ENCODE results near the gene RASGRP2.

RASGRP2 gene

DNA sequence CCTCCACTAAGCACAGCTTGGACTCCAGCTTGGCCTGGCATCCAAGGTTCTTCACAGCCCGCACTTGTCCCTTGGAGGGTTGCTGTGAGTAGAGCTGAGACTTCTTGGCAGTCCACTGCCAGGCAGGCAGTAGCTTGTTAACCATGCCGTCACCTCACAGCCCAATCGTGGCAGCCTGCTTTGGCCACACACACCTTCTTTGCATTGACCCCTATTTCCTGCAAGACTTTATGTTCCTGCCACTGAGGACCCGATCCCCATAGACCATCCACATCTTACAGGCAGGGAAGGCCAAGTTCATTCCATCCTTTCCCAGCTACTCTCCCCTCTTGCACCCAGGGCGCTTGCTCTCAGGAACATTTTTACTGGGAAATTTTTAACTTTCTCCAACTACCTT, 18.3 kb upstream of the RASGRP2 start:
- no peak overlapping the region for H4K8ac ChIP-seq (ENCODE audit: low read depth, low read length)
- H3K23ac ChIP-seq (ENCODE audit: low read length), result no peak overlapping the region
- H3K9ac ChIP-seq (ENCODE audit: low read length), result no peak overlapping the region
- no peak overlapping the region for H2BK120ac ChIP-seq (ENCODE audit: insufficient read depth, low read length, poor library complexity)
- no CpG with 5 or more reads among the region's 5 CpGs for WGBS (ENCODE audit: extremely low coverage, insufficient coverage, insufficient read length)
- no peak overlapping the region for H2AK5ac ChIP-seq (ENCODE audit: low read length)
- H3K4me2 ChIP-seq (ENCODE audit: low read length), result no peak overlapping the region
- H2AFZ ChIP-seq (ENCODE audit: insufficient read depth, low read length, poor library complexity), result no peak overlapping the region
- H3K27me3 ChIP-seq (ENCODE audit: insufficient read depth, low read length), result no peaks in the 10 kb centered on the region
- no peak overlapping the region for H2BK5ac ChIP-seq (ENCODE audit: low read depth, low read length, poor library complexity)
- H3K18ac ChIP-seq (ENCODE audit: low read length), result no peak overlapping the region
- no peaks in the 10 kb centered on the region for H3K9me3 ChIP-seq (ENCODE audit: insufficient read depth, low read depth, low read length)
- H3K79me2 ChIP-seq (ENCODE audit: control insufficient read depth, insufficient read depth, low read length, poor library complexity), result no peaks in the 10 kb centered on the region
- H3K14ac ChIP-seq (ENCODE audit: low read length), result no peak overlapping the region
- H4K91ac ChIP-seq (ENCODE audit: low read depth, low read length), result no peak overlapping the region
- no peak for DNase-seq
- H3K27ac ChIP-seq (ENCODE audit: low read depth, low read length), result no peak overlapping the region
- H3K4me3 ChIP-seq (ENCODE audit: low read depth, low read length), result no peak overlapping the region
- peaks cover 47 to 52% of the 10 kb centered on the region in 2 experiments for H3K36me3 ChIP-seq (ENCODE audit: control insufficient read depth in 1 of 2, insufficient read depth in 2 of 2, low read length in 2 of 2)
- no peak overlapping the region for H2BK12ac ChIP-seq (ENCODE audit: low read length)
- H3K79me1 ChIP-seq (ENCODE audit: low read length), result no peaks in the 10 kb centered on the region
- peak overlapping the region; percentile 45 for H4K12ac ChIP-seq (ENCODE audit: low read depth, low read length)
- no peak overlapping the region for H3K4ac ChIP-seq (ENCODE audit: low read depth, low read length)
- H3K4me1 ChIP-seq (ENCODE audit: control insufficient read depth in 1 of 2, insufficient read depth in 2 of 2, low read length in 2 of 2), result peaks cover 12 to 15% of the 10 kb centered on the region in 2 experiments

DNA sequence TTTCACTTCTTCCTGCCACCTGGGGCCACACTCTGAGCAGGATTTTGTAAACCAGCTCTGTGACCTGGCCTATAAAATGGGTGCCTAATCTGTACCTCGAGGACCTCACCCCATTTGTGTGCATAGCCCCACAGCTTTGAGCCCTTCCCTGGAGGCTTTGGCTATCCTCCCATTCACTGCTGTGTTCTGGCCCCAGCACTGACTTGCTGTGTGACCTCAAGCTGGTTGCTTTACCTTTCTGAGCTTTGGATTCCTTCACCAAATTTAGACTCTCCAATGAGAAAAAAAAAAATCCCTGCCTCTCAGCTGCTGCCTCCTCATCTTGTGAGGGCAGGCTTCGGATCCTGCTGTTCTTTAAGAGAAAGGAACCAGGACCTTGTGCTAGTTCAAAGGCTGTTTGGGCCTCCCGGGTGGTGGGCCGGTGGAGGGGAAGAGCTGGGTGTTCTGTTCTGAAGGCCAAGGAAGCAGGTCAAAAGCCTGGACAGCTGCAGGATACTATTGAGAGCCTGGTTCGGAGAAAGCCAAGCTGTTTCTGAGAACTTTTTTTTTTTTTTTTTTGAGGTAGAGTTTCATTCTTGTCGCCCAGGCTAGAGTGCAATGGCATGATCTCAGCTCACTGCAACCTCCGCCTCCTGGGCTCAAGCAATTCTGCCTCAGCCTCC, 16.9 kb upstream of the RASGRP2 start:
- WGBS (ENCODE audit: extremely low coverage, insufficient coverage, insufficient read length), result no CpG with 5 or more reads among the region's 7 CpGs
- Histone ChIP-seq H4K12ac (ENCODE audit: low read depth, low read length) (no peak overlapping the region), H3K79me1 (ENCODE audit: low read length) (no peaks in the 10 kb centered on the region), H2AFZ (ENCODE audit: insufficient read depth, low read length, poor library complexity) (no peak overlapping the region), H4K91ac (ENCODE audit: low read depth, low read length) (no peak overlapping the region), H2AK5ac (ENCODE audit: low read length) (no peak overlapping the region), H3K4ac (ENCODE audit: low read depth, low read length) (no peak overlapping the region), H3K27me3 (ENCODE audit: insufficient read depth, low read length) (no peaks in the 10 kb centered on the region), H3K4me2 (ENCODE audit: low read length) (no peak overlapping the region), H2BK12ac (ENCODE audit: low read length) (no peak overlapping the region), H4K8ac (ENCODE audit: low read depth, low read length) (no peak overlapping the region), H3K79me2 (ENCODE audit: control insufficient read depth, insufficient read depth, low read length, poor library complexity) (no peaks in the 10 kb centered on the region), H3K9me3 (ENCODE audit: insufficient read depth, low read depth, low read length) (no peaks in the 10 kb centered on the region), H3K27ac (ENCODE audit: low read depth, low read length) (no peak overlapping the region), H3K36me3 (ENCODE audit: control insufficient read depth in 1 of 2, insufficient read depth in 2 of 2, low read length in 2 of 2) (peaks cover 34 to 38% of the 10 kb centered on the region in 2 experiments), H3K14ac (ENCODE audit: low read length) (no peak overlapping the region), H3K4me1 (ENCODE audit: control insufficient read depth in 1 of 2, insufficient read depth in 2 of 2, low read length in 2 of 2) (peaks cover 12 to 15% of the 10 kb centered on the region in 2 experiments), H2BK5ac (ENCODE audit: low read depth, low read length, poor library complexity) (no peak overlapping the region), H3K9ac (ENCODE audit: low read length) (no peak overlapping the region), H2BK120ac (ENCODE audit: insufficient read depth, low read length, poor library complexity) (no peak overlapping the region), H3K23ac (ENCODE audit: low read length) (no peak overlapping the region), H3K4me3 (ENCODE audit: low read depth, low read length) (no peak overlapping the region), H3K18ac (ENCODE audit: low read length) (no peak overlapping the region)
- DNase-seq, result no peak

DNA sequence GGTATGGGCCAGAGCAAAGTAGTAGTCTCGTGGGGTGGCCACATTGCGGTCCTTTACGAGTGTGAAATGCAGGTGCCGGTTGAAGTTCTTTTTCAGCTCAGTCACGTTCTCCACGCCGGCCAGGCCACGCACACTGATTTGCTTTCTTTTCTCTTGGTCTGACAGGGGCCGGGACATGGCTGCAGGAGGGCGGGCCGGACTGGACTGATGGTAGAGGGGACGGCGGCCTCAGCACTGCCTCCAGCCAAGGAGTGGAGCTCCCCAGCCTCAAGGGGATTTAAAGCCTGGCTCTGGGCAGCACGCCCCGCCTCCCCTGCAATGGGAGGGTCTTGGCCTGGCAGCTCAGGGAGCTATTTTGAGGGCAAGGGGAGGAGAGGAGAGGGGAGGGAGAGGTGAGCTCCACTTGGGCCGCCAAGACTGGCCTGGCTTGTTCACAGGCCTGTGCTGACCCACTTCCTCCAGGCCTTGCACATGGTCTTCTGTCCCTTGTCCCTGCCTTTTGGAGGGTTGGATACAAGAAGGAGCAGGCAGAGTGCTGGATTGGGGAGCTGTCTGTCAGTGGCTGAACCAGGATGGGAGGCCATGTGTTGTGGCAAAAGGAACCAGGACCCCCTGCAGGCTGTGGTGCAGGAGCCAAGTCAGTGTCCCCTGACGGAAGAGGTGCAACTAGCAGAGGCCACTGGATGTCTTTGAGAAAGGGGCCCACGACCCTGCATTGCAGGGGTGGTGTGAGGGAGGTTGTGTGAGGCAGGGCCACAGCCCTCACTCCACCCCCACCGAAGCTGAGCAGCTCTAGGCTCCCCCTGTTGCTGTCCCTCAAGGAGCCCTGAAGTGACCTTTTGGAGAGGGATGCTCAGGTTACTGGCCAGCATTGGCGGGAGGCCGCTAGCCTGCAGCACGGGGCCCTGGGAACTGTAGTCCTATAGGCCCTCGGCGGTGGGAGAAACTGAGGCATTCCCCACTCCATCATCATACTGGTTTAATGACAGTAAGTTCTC, 16.1 kb upstream of the RASGRP2 start, which contains the start of gene PYGM:
Gene PYGM, minus strand, starts transcription at position 253 of the 998 bp plus-strand sequence. Its CDS starts 76 bp downstream, at position 177.
- H3K4me1 ChIP-seq (ENCODE audit: control insufficient read depth in 1 of 2, insufficient read depth in 2 of 2, low read length in 2 of 2), result peaks cover 12 to 15% of the 10 kb centered on the region in 2 experiments
- H3K18ac ChIP-seq (ENCODE audit: low read length), result peak within 1 kb of the TSS; percentile 10
- no peaks in the 10 kb centered on the region for H3K79me2 ChIP-seq (ENCODE audit: control insufficient read depth, insufficient read depth, low read length, poor library complexity)
- peak within 1 kb of the TSS; percentile 4 for H2AFZ ChIP-seq (ENCODE audit: insufficient read depth, low read length, poor library complexity)
- no peak within 1 kb of the TSS for H3K9ac ChIP-seq (ENCODE audit: low read length)
- DNase-seq, result no peak
- no peaks in the 10 kb centered on the region for H3K27me3 ChIP-seq (ENCODE audit: insufficient read depth, low read length)
- WGBS (ENCODE audit: extremely low coverage, insufficient coverage, insufficient read length), result no CpG with 5 or more reads among the region's 24 CpGs
- H2BK12ac ChIP-seq (ENCODE audit: low read length), result no peak within 1 kb of the TSS
- H2BK5ac ChIP-seq (ENCODE audit: low read depth, low read length, poor library complexity), result no peak within 1 kb of the TSS
- no peak within 1 kb of the TSS for H2AK5ac ChIP-seq (ENCODE audit: low read length)
- H3K9me3 ChIP-seq (ENCODE audit: insufficient read depth, low read depth, low read length), result no peaks in the 10 kb centered on the region
- no peak within 1 kb of the TSS for H3K4me2 ChIP-seq (ENCODE audit: low read length)
- no peaks in the 10 kb centered on the region for H3K79me1 ChIP-seq (ENCODE audit: low read length)
- no peak within 1 kb of the TSS for H3K27ac ChIP-seq (ENCODE audit: low read depth, low read length)
- no peak within 1 kb of the TSS for H3K4me3 ChIP-seq (ENCODE audit: low read depth, low read length)
- H4K91ac ChIP-seq (ENCODE audit: low read depth, low read length), result no peak within 1 kb of the TSS
- H4K12ac ChIP-seq (ENCODE audit: low read depth, low read length), result no peak within 1 kb of the TSS
- peaks cover 25 to 29% of the 10 kb centered on the region in 2 experiments for H3K36me3 ChIP-seq (ENCODE audit: control insufficient read depth in 1 of 2, insufficient read depth in 2 of 2, low read length in 2 of 2)
- H2BK120ac ChIP-seq (ENCODE audit: insufficient read depth, low read length, poor library complexity), result no peak within 1 kb of the TSS
- no peak within 1 kb of the TSS for H3K23ac ChIP-seq (ENCODE audit: low read length)
- H3K14ac ChIP-seq (ENCODE audit: low read length), result no peak within 1 kb of the TSS
- no peak within 1 kb of the TSS for H3K4ac ChIP-seq (ENCODE audit: low read depth, low read length)
- no peak within 1 kb of the TSS for H4K8ac ChIP-seq (ENCODE audit: low read depth, low read length)

DNA sequence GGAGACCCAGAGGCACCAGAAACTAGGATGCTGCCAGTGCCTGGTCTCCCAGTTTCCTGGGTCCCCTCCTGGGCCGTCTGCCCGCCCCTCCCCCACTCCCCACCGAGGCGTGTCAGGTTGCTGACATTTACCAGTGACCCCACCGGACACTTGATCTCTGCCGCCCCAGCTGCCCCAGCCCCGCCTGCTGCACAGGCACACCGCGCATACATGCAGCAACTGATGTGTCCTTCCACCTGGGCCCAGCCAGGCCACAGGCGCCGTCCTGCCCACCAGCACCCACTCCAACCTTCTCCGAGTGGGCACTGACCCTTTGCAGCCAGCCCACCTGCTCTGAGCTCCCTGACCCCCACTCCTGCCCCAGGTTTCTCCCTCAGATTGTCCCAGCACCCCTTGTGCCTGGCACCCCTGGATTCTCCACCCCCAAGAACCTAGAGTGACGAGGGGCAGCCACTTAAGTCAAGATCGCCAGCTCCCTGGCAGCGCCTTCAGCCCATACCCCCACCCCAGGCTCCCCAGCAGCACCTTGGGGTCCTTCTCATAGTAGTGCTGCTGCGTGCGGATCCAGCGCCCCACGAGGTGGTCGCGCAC, 15.3 kb upstream of the RASGRP2 start:
- no peak overlapping the region for H4K8ac ChIP-seq (ENCODE audit: low read depth, low read length)
- H2BK5ac ChIP-seq (ENCODE audit: low read depth, low read length, poor library complexity), result no peak overlapping the region
- no peak overlapping the region for H2BK120ac ChIP-seq (ENCODE audit: insufficient read depth, low read length, poor library complexity)
- peak overlapping the region; percentile 4 for H2AFZ ChIP-seq (ENCODE audit: insufficient read depth, low read length, poor library complexity)
- DNase-seq, result no peak
- H3K4me1 ChIP-seq (ENCODE audit: control insufficient read depth in 1 of 2, insufficient read depth in 2 of 2, low read length in 2 of 2), result peaks cover 12 to 15% of the 10 kb centered on the region in 2 experiments
- H2BK12ac ChIP-seq (ENCODE audit: low read length), result no peak overlapping the region
- no peaks in the 10 kb centered on the region for H3K27me3 ChIP-seq (ENCODE audit: insufficient read depth, low read length)
- H4K12ac ChIP-seq (ENCODE audit: low read depth, low read length), result no peak overlapping the region
- H3K36me3 ChIP-seq (ENCODE audit: control insufficient read depth in 1 of 2, insufficient read depth in 2 of 2, low read length in 2 of 2), result peaks cover 19 to 22% of the 10 kb centered on the region in 2 experiments
- no peak overlapping the region for H3K9ac ChIP-seq (ENCODE audit: low read length)
- no peaks in the 10 kb centered on the region for H3K9me3 ChIP-seq (ENCODE audit: insufficient read depth, low read depth, low read length)
- H3K79me2 ChIP-seq (ENCODE audit: control insufficient read depth, insufficient read depth, low read length, poor library complexity), result no peaks in the 10 kb centered on the region
- H4K91ac ChIP-seq (ENCODE audit: low read depth, low read length), result no peak overlapping the region
- no peak overlapping the region for H3K27ac ChIP-seq (ENCODE audit: low read depth, low read length)
- no CpG with 5 or more reads among the region's 21 CpGs for WGBS (ENCODE audit: extremely low coverage, insufficient coverage, insufficient read length)
- no peak overlapping the region for H3K4me3 ChIP-seq (ENCODE audit: low read depth, low read length)
- H2AK5ac ChIP-seq (ENCODE audit: low read length), result no peak overlapping the region
- no peak overlapping the region for H3K23ac ChIP-seq (ENCODE audit: low read length)
- H3K79me1 ChIP-seq (ENCODE audit: low read length), result no peaks in the 10 kb centered on the region
- peak overlapping the region; percentile 10 for H3K18ac ChIP-seq (ENCODE audit: low read length)
- no peak overlapping the region for H3K4ac ChIP-seq (ENCODE audit: low read depth, low read length)
- no peak overlapping the region for H3K14ac ChIP-seq (ENCODE audit: low read length)
- no peak overlapping the region for H3K4me2 ChIP-seq (ENCODE audit: low read length)
